CD8-positive, alpha-beta memory T cell (primary cell): ENCODE results near the gene SPATA18. TPM values are rescaled to one million over a fixed set of nuclear protein-coding genes. Genes with fewer than 3 reads are reported as not detected.

Source experiments
- CTCF ChIA-PET: fragments of 350-600 bp; sonication (Branson Sonifier 250); formaldehyde crosslinking; loops from one replicate; lab custom pipeline; 2021; ENCODE audit warnings: antibody characterized with exemption; lab: Charles Lee
- POLR2A ChIA-PET: fragments of 350-600 bp; sonication (Branson Sonifier 250); formaldehyde crosslinking; loops from one replicate; lab custom pipeline; 2021; ENCODE audit warnings: antibody characterized with exemption; lab: Charles Lee
- DNase-seq, 5 donors: peaks; one replicate each; pipeline versions ENCODE4 v3.0.0 to v3.0.0-alpha.2; 2020 to 2022; ENCODE audit warnings: mixed read lengths in 1 of 5
- H3K27ac ChIP-seq: one replicate; pipeline ENCODE4 v1.7.0; 2013; ENCODE audit warnings: low read depth, mild to moderate bottlenecking, low read length, moderate library complexity
- H3K27me3 ChIP-seq: 2 replicates; pipeline ENCODE4 v1.7.0; 2013; ENCODE audit warnings: low read length, mild to moderate bottlenecking; ENCODE audit not compliant: insufficient read depth, poor library complexity, severe bottlenecking
- H3K36me3 ChIP-seq: 2 replicates; pipeline ENCODE4 v1.7.0; 2013; ENCODE audit warnings: mild to moderate bottlenecking, low read length, moderate library complexity; ENCODE audit not compliant: insufficient read depth
- H3K4me1 ChIP-seq: 2 replicates; pipeline ENCODE4 v1.7.0; 2013; ENCODE audit warnings: mild to moderate bottlenecking, low read length, moderate library complexity; ENCODE audit not compliant: insufficient read depth
- H3K4me3 ChIP-seq: 2 replicates; pipeline ENCODE4 v1.7.0; 2013; ENCODE audit warnings: mild to moderate bottlenecking, low read length
- H3K9me3 ChIP-seq: 2 replicates; pipeline ENCODE4 v1.7.0; 2013; ENCODE audit warnings: mild to moderate bottlenecking, low read length
- H3K27ac Mint-ChIP-seq, 8 donors: one replicate each; pipeline ENCODE4 v1.8.0; 2020 to 2021; ENCODE audit warnings: mixed read lengths in 8 of 8, mild to moderate bottlenecking in 6 of 8, inconsistent platforms in 3 of 8, moderate library complexity in 3 of 8
- H3K27me3 Mint-ChIP-seq, 2 donors: one replicate each; pipeline ENCODE4 v1.8.0; 2020 to 2021; ENCODE audit warnings: mixed read lengths in 2 of 2, mild to moderate bottlenecking in 1 of 2, moderate library complexity in 1 of 2
- H3K36me3 Mint-ChIP-seq, 3 donors: one replicate each; pipeline ENCODE4 v1.8.0; 2020 to 2021; ENCODE audit warnings: mixed read lengths in 3 of 3, inconsistent platforms in 1 of 3, mild to moderate bottlenecking in 1 of 3
- H3K4me1 Mint-ChIP-seq, 3 donors: one replicate each; pipeline ENCODE4 v1.8.0; 2020 to 2021; ENCODE audit warnings: mixed read lengths in 3 of 3, inconsistent platforms in 1 of 3, mild to moderate bottlenecking in 1 of 3
- H3K4me3 Mint-ChIP-seq, 7 donors: one replicate each; pipeline ENCODE4 v1.8.0; 2020 to 2021; ENCODE audit warnings: mixed read lengths in 7 of 7, mild to moderate bottlenecking in 6 of 7, moderate library complexity in 4 of 7, inconsistent platforms in 2 of 7
- H3K9me3 Mint-ChIP-seq, 5 donors: one replicate each; pipeline ENCODE4 v1.8.0; 2020 to 2022; ENCODE audit warnings: mixed read lengths in 5 of 5, mild to moderate bottlenecking in 3 of 5, moderate library complexity in 2 of 5, inconsistent platforms in 1 of 5
- polyA plus RNA-seq: library from polyadenylated mRNA; unstranded; fragments of 300-500 nt; fragmentation: Illumina TruSeq; gene quantifications from one replicate; pipeline ENCODE4 v1.2.3, GENCODE V29; 2021
- total RNA-seq, 2 experiments: library from RNA; stranded (reverse); gene quantifications; one replicate each; pipeline ENCODE4 v1.2.3, GENCODE V29; 2021

Gene SPATA18
- total and polyA plus RNA-seq, 3 experiments from 2014 or later = 0.31 to 0.35 TPM; not detected in 1

GRCh38 chr4:52037689-52038102 is 13.4 kb upstream of the SPATA18 start:
- Mint-ChIP-seq H3K4me1 (peaks cover 26 to 39% (median 31%) of the 10 kb centered on the region in 3 donors), H3K4me3 (peak overlapping the region; percentile 80 to 98 (median 87)), H3K27me3 (peaks cover 3 to 4% of the 10 kb centered on the region in 2 donors), H3K27ac (peak overlapping the region in 6 of 8 donors; percentile 41 to 82 (median 65)), H3K9me3 (no peaks in the 10 kb centered on the region), H3K36me3 (peaks cover 0 to 4% (median 0%) of the 10 kb centered on the region in 3 donors)
- H3K36me3 ChIP-seq = no peaks in the 10 kb centered on the region
- POLR2A ChIA-PET = interaction anchor here (0.7 to 1.5 kb wide), 2 partner anchors 194 to 195 kb away, joined by 3 to 5 read pairs; partner anchors contain the start of gene DCUN1D4
- no peak overlapping the region for H3K27ac ChIP-seq
- DNase-seq = peak in 2 of 5 donors; percentile 3 to 45
- CTCF ChIA-PET = interaction anchor here (1.9 to 2.1 kb wide), 2 partner anchors 12 to 206 kb away, joined by 7 to 8 read pairs; no protein-coding TSS in a partner anchor
- no peaks in the 10 kb centered on the region for H3K9me3 ChIP-seq
- H3K4me1 ChIP-seq = peaks cover 9% of the 10 kb centered on the region
- peak overlapping the region; percentile 62 for H3K4me3 ChIP-seq
- no peaks in the 10 kb centered on the region for H3K27me3 ChIP-seq

- Mint-ChIP-seq H3K9me3 (no peaks in the 10 kb centered on the region), H3K27ac (peak within 1 kb of the TSS; percentile 4 to 96 (median 68)), H3K4me3 (peak within 1 kb of the TSS; percentile 80 to 98 (median 88)), H3K27me3 (peaks cover 3 to 10% of the 10 kb centered on the region in 2 donors), H3K36me3 (peaks cover 0 to 4% (median 0%) of the 10 kb centered on the region in 3 donors), H3K4me1 (peaks cover 26 to 39% (median 31%) of the 10 kb centered on the region in 3 donors)
- CTCF ChIA-PET = interaction anchor here (1.9 to 2.1 kb wide), 2 partner anchors 12 to 207 kb away, joined by 7 to 8 read pairs; no protein-coding TSS in a partner anchor
- Histone ChIP-seq H3K4me1 (peaks cover 9% of the 10 kb centered on the region), H3K27me3 (no peaks in the 10 kb centered on the region), H3K27ac (no peak within 1 kb of the TSS), H3K4me3 (peak within 1 kb of the TSS; percentile 62), H3K36me3 (no peaks in the 10 kb centered on the region), H3K9me3 (no peaks in the 10 kb centered on the region)
- DNase-seq = peak; percentile 55 to 80 (median 71)
- POLR2A ChIA-PET = interaction anchor here (0.7 to 1.5 kb wide), 2 partner anchors 194 to 195 kb away, joined by 3 to 5 read pairs; partner anchors contain the start of gene DCUN1D4
Measured at GRCh38 chr4:52038103-52038912, 12.8 kb upstream of the SPATA18 start, which contains the start of gene SGCB. TSS of gene SGCB (minus strand) at chr4:52038299. CDS start at chr4:52038259, 40 bp downstream.

GRCh38 chr4:52045028-52045427 is 6.1 kb upstream of the SPATA18 start:
- DNase-seq = no peak
- Mint-ChIP-seq H3K27ac (no peak overlapping the region), H3K9me3 (no peaks in the 10 kb centered on the region), H3K4me3 (no peak overlapping the region), H3K27me3 (peaks cover 24 to 59% of the 10 kb centered on the region in 2 donors), H3K36me3 (peaks cover 0 to 2% (median 0%) of the 10 kb centered on the region in 3 donors), H3K4me1 (no peaks in the 10 kb centered on the region)
- no peak overlapping the region for H3K4me3 ChIP-seq
- POLR2A ChIA-PET = no interaction called here
- no peaks in the 10 kb centered on the region for H3K36me3 ChIP-seq
- H3K4me1 ChIP-seq = no peaks in the 10 kb centered on the region
- H3K27me3 ChIP-seq = peaks cover 7% of the 10 kb centered on the region
- no peaks in the 10 kb centered on the region for H3K9me3 ChIP-seq
- H3K27ac ChIP-seq = no peak overlapping the region
- CTCF ChIA-PET = no interaction called here

- Mint-ChIP-seq H3K36me3 (peaks cover 0 to 2% (median 0%) of the 10 kb centered on the region in 3 donors), H3K4me3 (no peak overlapping the region), H3K4me1 (peaks cover 17 to 19% (median 17%) of the 10 kb centered on the region in 3 donors), H3K27me3 (peaks cover 44 to 78% of the 10 kb centered on the region in 2 donors), H3K27ac (no peak overlapping the region), H3K9me3 (no peaks in the 10 kb centered on the region)
- Histone ChIP-seq H3K27ac (no peak overlapping the region), H3K4me3 (no peak overlapping the region), H3K9me3 (no peaks in the 10 kb centered on the region), H3K4me1 (no peaks in the 10 kb centered on the region), H3K36me3 (no peaks in the 10 kb centered on the region), H3K27me3 (peaks cover 12% of the 10 kb centered on the region)
- no peak for DNase-seq
- ChIA-PET POLR2A (no interaction called here), CTCF (no interaction called here)
Measured at GRCh38 chr4:52049266-52049665, 1.8 kb upstream of the SPATA18 start.

- no peak overlapping the region for H3K27ac ChIP-seq
- Mint-ChIP-seq H3K27me3 (peaks cover 40 to 78% of the 10 kb centered on the region in 2 donors), H3K4me3 (peak overlapping the region; percentile 54 to 87 (median 67)), H3K27ac (no peak overlapping the region), H3K4me1 (peaks cover 17 to 19% (median 17%) of the 10 kb centered on the region in 3 donors), H3K9me3 (no peaks in the 10 kb centered on the region), H3K36me3 (peaks cover 0 to 2% (median 0%) of the 10 kb centered on the region in 3 donors)
- H3K27me3 ChIP-seq = peaks cover 12% of the 10 kb centered on the region
- no peaks in the 10 kb centered on the region for H3K4me1 ChIP-seq
- H3K9me3 ChIP-seq = no peaks in the 10 kb centered on the region
- ChIA-PET CTCF (interaction anchor here (1.3 kb wide), 1 partner anchor 11 kb away, joined by 3 read pairs; no protein-coding TSS in a partner anchor), POLR2A (no interaction called here)
- no peak overlapping the region for H3K4me3 ChIP-seq
- H3K36me3 ChIP-seq = no peaks in the 10 kb centered on the region
- no peak for DNase-seq
Measured at GRCh38 chr4:52051615-52052474, 741 bp downstream of the SPATA18 start.

GRCh38 chr4:52052475-52052780 is 1.3 kb downstream of the SPATA18 start:
- peaks cover 17 to 19% (median 17%) of the 10 kb centered on the region in 3 donors for H3K4me1 Mint-ChIP-seq
- no peaks in the 10 kb centered on the region for H3K9me3 Mint-ChIP-seq
- no peak for DNase-seq
- no peak overlapping the region for H3K4me3 ChIP-seq
- peak overlapping the region; percentile 27 to 72 (median 65) for H3K4me3 Mint-ChIP-seq
- peaks cover 12% of the 10 kb centered on the region for H3K27me3 ChIP-seq
- peaks cover 0 to 2% (median 0%) of the 10 kb centered on the region in 3 donors for H3K36me3 Mint-ChIP-seq
- H3K27ac Mint-ChIP-seq = no peak overlapping the region
- peaks cover 37 to 78% of the 10 kb centered on the region in 2 donors for H3K27me3 Mint-ChIP-seq
- no peaks in the 10 kb centered on the region for H3K36me3 ChIP-seq
- ChIA-PET CTCF (no interaction called here), POLR2A (no interaction called here)
- H3K27ac ChIP-seq = no peak overlapping the region
- H3K9me3 ChIP-seq = no peaks in the 10 kb centered on the region
- no peaks in the 10 kb centered on the region for H3K4me1 ChIP-seq

GRCh38 chr4:52054254-52054653 is 3.1 kb downstream of the SPATA18 start:
- Histone ChIP-seq H3K4me3 (no peak overlapping the region), H3K4me1 (no peaks in the 10 kb centered on the region), H3K27me3 (peaks cover 6% of the 10 kb centered on the region), H3K9me3 (no peaks in the 10 kb centered on the region), H3K36me3 (no peaks in the 10 kb centered on the region), H3K27ac (no peak overlapping the region)
- H3K9me3 Mint-ChIP-seq = no peaks in the 10 kb centered on the region
- DNase-seq = no peak
- ChIA-PET CTCF (no interaction called here), POLR2A (no interaction called here)
- H3K4me1 Mint-ChIP-seq = peaks cover 17 to 19% (median 17%) of the 10 kb centered on the region in 3 donors
- H3K27ac Mint-ChIP-seq = no peak overlapping the region
- H3K27me3 Mint-ChIP-seq = peaks cover 25 to 65% of the 10 kb centered on the region in 2 donors
- no peak overlapping the region for H3K4me3 Mint-ChIP-seq
- H3K36me3 Mint-ChIP-seq = no peaks in the 10 kb centered on the region
